MM.1S (cell line): ENCODE data around the gene CNOT4.

ENCODE experiments used
- CTCF ChIP-seq: fragments of 300-600 bp; sonication (generic); IDR thresholded peaks from 2 replicates; pipeline ENCODE4 v1.5.1; 2016; ENCODE audit warnings: antibody characterized with exemption, low read length, mixed read lengths
- EZH2 ChIP-seq: fragments of 300-600 bp; sonication (generic); optimal IDR thresholded peaks from 2 replicates; pipeline ENCODE3; 2017; ENCODE audit warnings: low read depth, mild to moderate bottlenecking, antibody characterized with exemption, low read length, mixed read lengths
- EZH2phosphoT487 ChIP-seq: fragments of 300-600 bp; sonication (generic); IDR thresholded peaks from 2 replicates; pipeline ENCODE4 v1.6.1; 2018; ENCODE audit warnings: antibody characterized with exemption, low read length

GRCh38 chr7:135454060-135454459 is 55.8 kb downstream of the CNOT4 start:
- TF ChIP-seq CTCF (no peak), EZH2phosphoT487 (no peak), EZH2 (no peak)
